Adipocyte (in vitro differentiated cells): ENCODE data around the gene C2orf72.
A peak's percentile ranks its signal among the peaks of the same experiment; 100 is the strongest.
"Not testable (repeated sequence)": the region's sequence is repeated elsewhere in the genome, so short reads cannot be mapped to it uniquely, and the experiment has no call there.

Source experiments
- DNase-seq: peaks from one replicate; pipeline ENCODE4 v3.0.0-alpha.2; 2015; ENCODE audit warnings: low read depth
- H3K27me3 ChIP-seq: replicated peaks from 2 replicates; pipeline ENCODE4 v1.7.0; 2013; ENCODE audit warnings: mild to moderate bottlenecking, low read length, moderate library complexity; ENCODE audit not compliant: control insufficient read depth, insufficient read depth
- H3K36me3 ChIP-seq: 2 replicates; pipeline ENCODE4 v1.7.0; 2013; ENCODE audit warnings: low read length, mild to moderate bottlenecking, moderate library complexity; ENCODE audit not compliant: control insufficient read depth, insufficient read depth, severe bottlenecking
- H3K4me1 ChIP-seq: 2 replicates; pipeline ENCODE4 v1.7.0; 2013; ENCODE audit warnings: mild to moderate bottlenecking, low read length, moderate library complexity; ENCODE audit not compliant: control insufficient read depth, insufficient read depth
- H3K4me3 ChIP-seq: 2 replicates; pipeline ENCODE4 v1.7.0; 2013; ENCODE audit warnings: mild to moderate bottlenecking, low read length, moderate library complexity
- H3K9ac ChIP-seq: 2 replicates; pipeline ENCODE4 v1.7.0; 2013; ENCODE audit warnings: mild to moderate bottlenecking, low read length, moderate library complexity
- H3K9me3 ChIP-seq: 2 replicates; pipeline ENCODE4 v1.7.0; 2013; ENCODE audit warnings: mild to moderate bottlenecking, low read length, moderate library complexity; ENCODE audit not compliant: control insufficient read depth

The C2orf72 gene

DNA sequence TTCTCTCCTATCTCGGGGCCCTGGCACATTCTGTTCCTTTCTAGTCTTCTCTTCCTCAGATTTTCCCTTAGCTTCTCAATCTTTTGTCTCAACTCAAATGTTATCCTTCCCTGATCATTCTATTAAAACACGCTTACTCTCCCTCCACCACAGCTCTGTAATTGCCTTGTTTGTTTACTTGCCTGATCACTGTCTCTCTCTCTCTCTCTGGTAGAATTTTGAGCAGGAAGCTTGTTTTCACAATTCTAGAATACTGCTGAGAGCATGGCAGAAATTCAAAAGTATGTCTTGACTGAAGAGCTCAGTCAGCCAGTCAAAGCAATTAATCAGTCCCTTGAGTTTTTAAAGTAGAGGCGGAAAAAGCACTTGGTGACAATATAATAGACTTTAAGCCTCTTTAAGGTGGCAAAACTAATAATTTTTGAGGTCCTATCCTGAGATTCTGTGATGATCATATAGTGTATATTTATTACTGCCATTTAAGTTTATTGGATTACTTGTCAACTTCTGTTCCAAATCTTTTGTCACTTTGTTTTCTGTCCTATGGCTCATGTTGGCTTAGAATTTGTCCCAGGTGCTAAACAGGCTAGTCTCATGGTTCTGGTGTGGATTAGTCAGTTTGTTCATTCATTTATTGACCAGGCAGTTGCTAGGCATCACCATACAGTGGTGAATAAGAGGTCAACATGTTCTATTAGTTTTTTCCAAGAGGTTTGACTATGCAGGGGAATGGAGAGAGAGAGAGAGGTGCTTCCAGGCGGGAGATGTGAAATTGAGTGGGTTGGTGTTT lies 21.6 kb downstream of the C2orf72 start:
- no peak for DNase-seq
- H3K36me3 ChIP-seq = peaks cover 31% of the 10 kb centered on the region
- H3K4me1 ChIP-seq = peaks cover 34% of the 10 kb centered on the region
- peak overlapping the region; percentile 93 for H3K4me3 ChIP-seq
- no peaks in the 10 kb centered on the region for H3K9me3 ChIP-seq
- H3K27me3 ChIP-seq = no peaks in the 10 kb centered on the region
- H3K9ac ChIP-seq = no peak overlapping the region

DNA sequence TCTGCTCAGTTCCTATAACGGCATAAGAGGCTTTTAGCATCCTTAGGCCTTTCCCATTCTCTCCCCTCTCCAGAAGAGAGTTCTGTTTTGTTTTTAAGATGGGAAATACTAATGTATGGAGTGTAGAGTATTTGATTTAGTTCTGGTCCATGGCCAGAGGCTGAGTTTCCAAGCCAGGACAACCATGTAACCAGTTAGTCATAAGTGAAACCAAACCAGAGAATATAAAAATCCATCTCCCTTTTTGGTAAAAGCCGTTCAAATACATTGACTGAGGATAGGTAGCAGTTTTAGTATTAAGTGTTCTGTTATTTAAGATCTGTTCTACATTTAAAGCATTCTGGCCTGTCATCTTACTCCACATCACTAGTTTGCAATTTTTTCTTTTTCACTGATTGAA lies 22.4 kb downstream of the C2orf72 start:
- Histone ChIP-seq H3K4me3 (peak overlapping the region; percentile 93), H3K4me1 (peaks cover 34% of the 10 kb centered on the region), H3K9me3 (no peaks in the 10 kb centered on the region), H3K27me3 (no peaks in the 10 kb centered on the region), H3K36me3 (peaks cover 39% of the 10 kb centered on the region), H3K9ac (no peak overlapping the region)
- no peak for DNase-seq

DNA sequence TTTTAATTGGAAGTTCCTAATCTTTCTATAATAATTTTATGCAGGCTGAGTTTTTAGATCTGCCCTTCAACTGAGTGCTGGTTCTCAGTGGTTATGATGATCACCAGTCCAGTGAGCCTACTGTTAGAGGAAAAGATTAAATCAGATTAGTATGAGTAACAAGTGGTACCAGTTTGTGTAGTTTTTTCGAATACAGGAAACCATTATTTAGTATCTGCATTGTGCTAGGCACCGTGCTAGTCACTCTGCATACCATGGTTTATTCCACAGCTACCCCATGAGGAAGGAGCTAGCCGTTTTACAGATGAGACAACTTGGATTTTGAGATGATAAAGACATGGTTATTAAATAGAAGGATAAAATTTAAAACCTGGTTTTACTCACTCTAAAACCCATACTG lies 25.5 kb downstream of the C2orf72 start:
- peaks cover 31% of the 10 kb centered on the region for H3K4me1 ChIP-seq
- peaks cover 66% of the 10 kb centered on the region for H3K36me3 ChIP-seq
- H3K9ac ChIP-seq = no peak overlapping the region
- no peak for DNase-seq
- H3K4me3 ChIP-seq = no peak overlapping the region
- no peaks in the 10 kb centered on the region for H3K27me3 ChIP-seq
- no peaks in the 10 kb centered on the region for H3K9me3 ChIP-seq

DNA sequence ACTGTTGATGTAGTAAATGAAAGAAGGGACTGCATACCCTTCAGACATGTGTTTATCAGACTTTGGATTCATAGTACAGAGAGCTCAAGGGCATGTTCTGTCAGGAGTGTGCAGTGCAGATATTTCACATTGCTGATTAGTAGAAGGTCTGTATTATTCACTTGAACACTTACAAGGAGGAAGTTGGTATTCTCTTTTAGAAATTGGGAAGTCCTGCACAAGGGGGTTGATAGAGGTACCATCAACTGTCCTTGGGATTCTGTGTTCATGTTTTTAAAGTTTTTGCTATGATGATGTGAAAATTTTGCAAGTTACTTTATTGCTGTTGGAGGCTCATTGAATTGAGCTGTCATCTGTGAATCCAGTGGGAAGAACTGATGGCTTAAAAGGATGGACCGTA lies 26.0 kb downstream of the C2orf72 start:
- Histone ChIP-seq H3K4me3 (no peak overlapping the region), H3K9ac (no peak overlapping the region), H3K27me3 (no peaks in the 10 kb centered on the region), H3K36me3 (peaks cover 72% of the 10 kb centered on the region), H3K4me1 (peaks cover 28% of the 10 kb centered on the region), H3K9me3 (no peaks in the 10 kb centered on the region)
- DNase-seq = no peak

DNA sequence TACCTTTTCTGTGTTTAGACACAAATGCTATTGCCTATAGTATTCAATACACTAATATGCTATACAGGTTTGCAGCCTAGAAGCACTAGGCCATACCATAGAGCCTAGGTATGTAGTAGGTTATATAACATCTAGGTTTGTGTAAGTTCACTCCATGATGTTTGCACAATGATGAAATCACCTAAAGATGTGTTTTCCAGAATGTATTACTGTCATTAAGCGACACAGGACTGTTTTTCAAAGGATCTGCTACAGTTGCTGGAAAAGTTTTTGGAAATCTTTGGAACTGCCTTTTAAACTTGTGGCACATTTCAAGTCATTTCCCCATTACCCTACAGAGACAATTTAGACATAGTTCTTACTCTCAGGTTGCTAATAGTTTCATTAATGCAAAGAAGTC lies 28.6 kb downstream of the C2orf72 start:
- Histone ChIP-seq H3K9me3 (no peaks in the 10 kb centered on the region), H3K36me3 (peaks cover 94% of the 10 kb centered on the region)
- no peak for DNase-seq

DNA sequence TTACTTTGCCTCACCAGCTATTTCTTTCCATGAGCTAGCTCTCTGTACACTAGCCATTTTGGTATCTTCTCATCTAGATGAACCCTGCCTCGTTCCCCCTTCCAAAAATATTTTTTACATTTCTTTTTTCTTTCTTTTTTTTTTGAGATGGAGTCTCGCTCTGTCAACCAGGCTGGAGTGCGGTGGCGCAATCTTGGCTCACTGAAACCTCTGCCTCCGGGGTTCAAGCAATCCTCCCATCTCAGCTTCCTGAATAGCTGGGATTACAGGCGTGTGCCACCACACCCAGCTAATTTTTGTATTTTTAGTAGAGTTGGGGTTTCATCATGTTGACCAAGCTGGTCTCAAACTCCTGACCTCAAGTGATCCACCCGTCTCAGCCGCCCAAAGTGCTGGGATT lies 30.2 kb downstream of the C2orf72 start:
- not testable (repeated sequence) for H3K9me3 ChIP-seq, H3K4me3 ChIP-seq, H3K9ac ChIP-seq, DNase-seq, H3K27me3 ChIP-seq
- Histone ChIP-seq H3K4me1 (peaks cover 18% of the 10 kb centered on the region), H3K36me3 (peaks cover 97% of the 10 kb centered on the region)

More for the DNA sequence above, 28.6 kb downstream of the C2orf72 start:
- Histone ChIP-seq H3K4me3 (no peak overlapping the region), H3K4me1 (peaks cover 18% of the 10 kb centered on the region), H3K27me3 (no peaks in the 10 kb centered on the region), H3K9ac (no peak overlapping the region)

DNA sequence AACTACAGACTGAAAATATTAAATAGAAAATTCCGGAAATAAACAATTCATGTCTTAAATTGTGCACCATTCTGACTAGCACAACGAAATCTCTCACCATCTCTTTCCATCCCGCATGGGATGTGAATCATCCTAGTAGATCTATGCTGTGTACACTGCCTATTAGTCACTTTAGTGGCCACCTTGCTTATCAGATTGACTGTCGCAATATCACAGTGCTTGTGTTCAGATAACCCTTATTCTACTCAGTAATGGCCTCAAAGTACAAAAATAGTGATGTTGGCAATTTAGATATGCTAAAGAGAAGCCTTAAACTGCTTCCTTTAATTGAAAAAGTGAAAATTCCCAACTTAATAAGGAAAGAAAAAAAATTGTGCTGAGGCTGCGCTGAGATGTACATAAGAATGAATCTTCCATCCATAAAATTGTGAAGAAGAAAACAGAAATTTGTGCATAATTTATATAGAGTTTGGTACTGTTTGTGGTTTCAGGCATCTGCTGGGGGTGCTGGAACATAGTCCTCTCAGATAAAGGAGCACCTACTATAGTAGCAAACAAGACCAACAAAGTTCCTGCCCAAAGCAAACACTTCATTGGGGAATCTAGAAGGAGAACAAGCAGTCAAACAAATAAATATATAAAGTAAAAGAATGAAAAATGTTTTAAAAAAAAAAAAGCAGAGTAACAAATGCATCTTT lies 31.4 kb downstream of the C2orf72 start:
- no peak overlapping the region for H3K4me3 ChIP-seq
- H3K36me3 ChIP-seq = peaks cover 97% of the 10 kb centered on the region
- DNase-seq = peak; percentile 4
- peaks cover 18% of the 10 kb centered on the region for H3K4me1 ChIP-seq
- no peaks in the 10 kb centered on the region for H3K9me3 ChIP-seq
- H3K9ac ChIP-seq = no peak overlapping the region
- H3K27me3 ChIP-seq = no peaks in the 10 kb centered on the region

DNA sequence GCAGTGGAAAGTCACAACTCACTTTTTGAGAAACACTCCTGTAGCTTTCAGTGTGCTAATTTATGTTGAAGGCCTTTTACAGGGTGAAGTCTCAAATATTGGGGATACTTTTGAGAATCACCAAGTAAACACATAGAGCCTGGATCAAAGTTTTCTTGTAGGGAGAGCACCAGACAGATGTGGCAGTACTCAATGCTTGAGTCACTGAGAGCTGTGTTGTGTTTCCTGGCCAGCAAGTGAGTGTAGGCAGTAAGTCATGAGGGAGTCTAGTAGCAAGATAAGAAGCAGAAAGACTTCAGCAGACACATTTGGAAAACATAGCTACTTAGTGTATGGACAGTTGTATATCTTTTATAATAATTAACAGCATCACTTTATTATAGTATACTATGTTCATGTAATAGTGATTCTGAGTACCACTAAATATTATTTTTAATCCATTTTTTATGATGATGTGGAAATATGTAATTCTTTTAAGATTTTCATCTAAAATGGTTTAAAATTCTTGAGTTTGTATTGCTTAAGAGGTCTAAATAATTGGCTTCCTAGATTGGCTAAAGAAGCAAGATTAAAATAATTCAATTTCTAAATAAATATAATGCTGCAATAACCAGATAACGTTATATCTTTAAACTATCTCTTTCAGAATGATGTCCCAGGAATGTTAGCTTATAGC lies 32.2 kb downstream of the C2orf72 start:
- no peaks in the 10 kb centered on the region for H3K27me3 ChIP-seq
- H3K9ac ChIP-seq = no peak overlapping the region
- no peaks in the 10 kb centered on the region for H3K9me3 ChIP-seq
- DNase-seq = peak; percentile 16
- no peak overlapping the region for H3K4me3 ChIP-seq
- H3K4me1 ChIP-seq = peaks cover 18% of the 10 kb centered on the region
- peaks cover 95% of the 10 kb centered on the region for H3K36me3 ChIP-seq

DNA sequence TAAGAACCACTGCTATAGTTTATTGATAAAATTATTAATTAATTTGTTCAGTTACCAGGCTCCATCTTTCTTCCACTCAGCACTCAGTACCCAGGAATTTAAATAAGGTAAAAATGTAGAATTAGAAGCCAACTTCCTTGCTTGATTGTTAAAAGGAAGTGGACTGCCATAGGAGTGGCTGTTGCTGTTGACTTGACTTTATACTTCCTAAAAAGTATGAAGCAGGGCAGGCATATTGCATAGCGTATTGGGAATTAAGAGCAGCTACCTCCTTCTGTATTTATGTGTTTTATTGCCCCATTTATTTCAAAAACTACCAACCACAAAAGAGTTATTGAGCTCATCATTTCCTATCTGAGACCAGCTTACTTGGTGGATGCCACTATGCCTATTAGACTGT lies 47.2 kb downstream of the C2orf72 start:
- Histone ChIP-seq H3K36me3 (peaks cover 98% of the 10 kb centered on the region), H3K27me3 (no peaks in the 10 kb centered on the region), H3K9me3 (no peaks in the 10 kb centered on the region), H3K9ac (no peak overlapping the region), H3K4me1 (no peaks in the 10 kb centered on the region), H3K4me3 (no peak overlapping the region)
- no peak for DNase-seq

DNA sequence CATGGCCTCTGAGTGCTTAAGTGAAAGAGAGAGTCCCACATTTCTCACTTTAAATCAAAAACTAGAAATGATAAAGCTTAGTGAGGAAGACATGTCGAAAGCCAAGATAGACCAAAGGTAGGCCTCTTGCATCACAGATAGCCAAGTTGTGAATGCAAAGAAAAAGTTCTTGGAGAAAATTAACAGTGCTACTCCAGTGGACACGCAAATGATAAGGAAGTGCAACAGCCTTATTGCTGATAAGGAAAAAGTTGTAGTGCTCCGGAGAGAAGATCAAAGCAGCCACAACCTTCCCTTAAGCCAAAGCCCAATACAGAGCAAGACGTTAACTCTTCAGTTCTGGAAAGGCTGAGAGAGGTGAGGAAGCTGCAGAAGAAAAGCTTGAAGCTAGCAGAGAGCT lies 51.4 kb downstream of the C2orf72 start:
- Histone ChIP-seq H3K36me3 (peaks cover 96% of the 10 kb centered on the region), H3K4me1 (no peaks in the 10 kb centered on the region), H3K4me3 (no peak overlapping the region), H3K9me3 (no peaks in the 10 kb centered on the region), H3K27me3 (no peaks in the 10 kb centered on the region), H3K9ac (no peak overlapping the region)
- no peak for DNase-seq

DNA sequence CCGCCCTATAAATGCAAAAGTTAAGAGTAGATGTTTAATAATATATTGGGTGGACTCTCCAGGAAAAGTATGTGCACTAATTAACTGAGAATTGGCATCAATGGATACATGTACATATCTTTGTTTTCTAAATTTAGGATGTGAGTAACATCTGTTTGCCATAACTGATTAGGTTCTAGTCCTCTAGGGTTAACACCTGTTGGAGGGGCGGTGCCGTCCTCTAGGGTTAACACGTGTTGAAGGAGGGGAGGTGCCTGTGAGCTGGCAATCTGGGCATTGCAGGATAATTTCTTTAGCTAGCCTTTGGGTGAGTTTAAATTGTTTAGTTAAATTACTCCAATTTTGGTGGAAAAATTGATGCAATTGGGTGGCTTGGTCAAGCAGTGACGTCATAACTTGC lies 56.6 kb downstream of the C2orf72 start:
- H3K9me3 ChIP-seq = no peaks in the 10 kb centered on the region
- H3K27me3 ChIP-seq = no peaks in the 10 kb centered on the region
- no peak overlapping the region for H3K9ac ChIP-seq
- no peaks in the 10 kb centered on the region for H3K4me1 ChIP-seq
- peaks cover 83% of the 10 kb centered on the region for H3K36me3 ChIP-seq
- H3K4me3 ChIP-seq = no peak overlapping the region
- no peak for DNase-seq
